Activated CD8-positive, alpha-beta memory T cell treated with anti-CD3 and anti-CD28 coated beads for 24 hours (primary cell): ENCODE results near the gene NOTUM.

Source experiments
- DNase-seq: peaks from one replicate; pipeline ENCODE4 v3.0.0-alpha.2; 2020

Gene NOTUM

GRCh38 chr17:81934850-81935708, 25.9 kb downstream of the NOTUM start:
- no peak for DNase-seq

GRCh38 chr17:81934098-81934757, 26.8 kb downstream of the NOTUM start:
- DNase-seq = no peak

GRCh38 chr17:81933178-81933699, 27.7 kb downstream of the NOTUM start:
- DNase-seq = no peak

- DNase-seq = no peak
These were observed 28.5 kb downstream of the NOTUM start for GRCh38 chr17:81932333-81932983.

- no peak for DNase-seq
These were observed 29.2 kb downstream of the NOTUM start for GRCh38 chr17:81931557-81932332.

- no peak for DNase-seq
These were observed 29.8 kb downstream of the NOTUM start for GRCh38 chr17:81931189-81931556.

- DNase-seq = no peak
These were observed 30.6 kb downstream of the NOTUM start for GRCh38 chr17:81930142-81931125.

GRCh38 chr17:81929253-81930141, 31.5 kb downstream of the NOTUM start:
- DNase-seq = no peak

GRCh38 chr17:81928544-81929252, 32.3 kb downstream of the NOTUM start:
- peak; percentile 70 for DNase-seq

- DNase-seq = peak; percentile 96
These were observed 33.1 kb downstream of the NOTUM start, which contains the start of gene MAFG for GRCh38 chr17:81927653-81928543. Gene MAFG (minus strand): TSS chr17:81927735. CDS start chr17:81923185, 4,550 bp downstream.

- DNase-seq = no peak
These were observed 33.8 kb downstream of the NOTUM start for GRCh38 chr17:81927152-81927652.

- DNase-seq = peak; percentile 87
These were observed 34.4 kb downstream of the NOTUM start for GRCh38 chr17:81926451-81927151.

GRCh38 chr17:81925860-81926450, 35.0 kb downstream of the NOTUM start:
- no peak for DNase-seq

GRCh38 chr17:81924557-81925532, 36.1 kb downstream of the NOTUM start:
- DNase-seq = no peak

GRCh38 chr17:81923302-81924260, 37.4 kb downstream of the NOTUM start:
- DNase-seq = no peak
